ENCODE data around the gene RET. TPM values are rescaled to one million over a fixed set of nuclear protein-coding genes. Genes with fewer than 3 reads are reported as not detected.

RET gene
- total RNA-seq, 4 donors from 2014 or later, result 1.4 to 3.9 (median 1.8) TPM

GRCh38 chr10:43064331-43065075, 12.4 kb upstream of the RET start:
- WGBS, 2 donors (ENCODE audit: low coverage in 1 of 2), result no CpG with 5 or more reads among the region's 11 CpGs
- no peak for TF ChIP-seq POLR2A (IDR thresholded peaks at IDR 0.05)
- TF ChIP-seq CTCF (IDR thresholded peaks at IDR 0.05), result no peak
- no peak for TF ChIP-seq POLR2AphosphoS5 (IDR thresholded peaks at IDR 0.05)
- no peak for TF ChIP-seq EP300 (IDR thresholded peaks at IDR 0.05)
- Histone ChIP-seq H3K4me3 (no peak overlapping the region), H3K9me3 (no peaks in the 10 kb centered on the region), H3K27me3 (peaks cover 17% of the 10 kb centered on the region), H3K36me3 (no peaks in the 10 kb centered on the region), H3K27ac (no peak overlapping the region), H3K4me1 (peaks cover 0 to 7% (median 0%) of the 10 kb centered on the region in 3 donors)
- ATAC-seq, result no peak

- no peak for ATAC-seq
- no CpG with 5 or more reads among the region's 1 CpG for WGBS, 2 donors (ENCODE audit: low coverage in 1 of 2)
- Histone ChIP-seq H3K4me3 (no peak overlapping the region), H3K27ac (no peak overlapping the region), H3K4me1 (peaks cover 0 to 7% (median 0%) of the 10 kb centered on the region in 3 donors), H3K27me3 (peaks cover 17% of the 10 kb centered on the region), H3K9me3 (no peaks in the 10 kb centered on the region), H3K36me3 (no peaks in the 10 kb centered on the region)
- TF ChIP-seq EP300 (IDR thresholded peaks at IDR 0.05), result no peak
- no peak for TF ChIP-seq POLR2A (IDR thresholded peaks at IDR 0.05)
- TF ChIP-seq POLR2AphosphoS5 (IDR thresholded peaks at IDR 0.05), result no peak
- no peak for TF ChIP-seq CTCF (IDR thresholded peaks at IDR 0.05)
Observed at GRCh38 chr10:43065234-43065633, 11.6 kb upstream of the RET start.

- ATAC-seq, result no peak
- Histone ChIP-seq H3K4me1 (peaks cover 0 to 7% (median 0%) of the 10 kb centered on the region in 3 donors), H3K36me3 (no peaks in the 10 kb centered on the region), H3K27me3 (peaks cover 17% of the 10 kb centered on the region), H3K27ac (no peak overlapping the region), H3K9me3 (no peaks in the 10 kb centered on the region), H3K4me3 (no peak overlapping the region)
- WGBS, 2 donors (ENCODE audit: low coverage in 1 of 2), result 33 to 78% methylated on average over 1 to 3 of the region's 6 CpGs
- TF ChIP-seq POLR2AphosphoS5 (IDR thresholded peaks at IDR 0.05) (no peak), POLR2A (IDR thresholded peaks at IDR 0.05) (no peak), EP300 (IDR thresholded peaks at IDR 0.05) (no peak), CTCF (IDR thresholded peaks at IDR 0.05) (no peak)
Observed at GRCh38 chr10:43065761-43066160, 11.1 kb upstream of the RET start.

- TF ChIP-seq CTCF (IDR thresholded peaks at IDR 0.05) (no peak), EP300 (IDR thresholded peaks at IDR 0.05) (no peak), POLR2AphosphoS5 (IDR thresholded peaks at IDR 0.05) (no peak), POLR2A (IDR thresholded peaks at IDR 0.05) (no peak)
- 75% methylated on average over 2 of the region's 3 CpGs; no CpG with 5 or more reads in 1 of the 2 donors for WGBS, 2 donors (ENCODE audit: low coverage in 1 of 2)
Observed at GRCh38 chr10:43066481-43066880, 10.4 kb upstream of the RET start.

More at GRCh38 chr10:43066481-43066880, 10.4 kb upstream of the RET start:
- Histone ChIP-seq H3K4me3 (no peak overlapping the region), H3K9me3 (no peaks in the 10 kb centered on the region), H3K4me1 (peaks cover 0 to 7% (median 0%) of the 10 kb centered on the region in 3 donors), H3K27ac (no peak overlapping the region), H3K27me3 (peaks cover 17% of the 10 kb centered on the region), H3K36me3 (no peaks in the 10 kb centered on the region)
- no peak for ATAC-seq
